ENCODE results near the gene SEMA6D.

Gene SEMA6D

DNA sequence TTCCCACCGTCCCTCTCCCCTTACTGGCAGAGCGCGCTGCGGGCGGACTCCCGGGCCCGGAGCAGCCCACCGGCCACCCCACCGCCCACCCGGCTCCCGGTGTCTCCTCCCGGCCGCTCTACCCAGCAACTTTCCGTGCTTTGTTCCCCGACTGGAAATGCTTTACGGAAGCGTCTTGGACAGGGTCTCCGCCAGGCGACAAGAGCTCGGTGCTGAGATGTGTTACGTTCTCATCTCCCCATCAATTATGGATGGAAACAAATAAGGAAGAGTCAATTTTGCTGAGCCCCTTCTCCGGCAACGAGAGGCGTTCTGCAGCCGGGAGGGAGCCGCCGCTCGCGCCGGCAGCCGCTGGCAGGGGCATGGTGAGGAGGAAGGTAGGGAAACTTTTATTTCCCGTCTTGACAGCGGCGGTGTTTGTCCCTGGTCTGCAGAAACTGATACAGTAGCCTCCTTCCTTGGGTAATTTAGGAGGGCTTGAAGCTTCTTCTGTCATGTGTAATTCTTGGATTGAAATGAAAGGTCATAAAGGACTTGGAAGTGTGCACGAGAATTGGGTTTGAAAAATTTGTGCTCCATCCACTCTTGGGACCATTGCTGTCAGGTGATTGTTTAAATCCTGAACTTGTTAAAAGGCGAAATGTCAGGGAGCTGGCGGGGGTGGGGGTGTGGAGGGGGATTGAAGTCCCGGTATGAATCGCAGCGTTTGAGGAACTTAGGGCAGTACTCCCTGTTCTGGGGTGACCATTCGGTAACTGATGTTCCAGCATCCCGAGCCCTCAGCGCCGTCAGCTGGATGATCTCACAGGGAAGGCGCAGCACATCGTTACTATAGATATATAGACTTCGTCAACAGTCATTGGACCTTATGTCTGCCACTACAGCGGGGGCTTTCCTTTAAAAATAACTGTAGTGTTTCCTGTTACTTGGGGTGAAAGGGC lies 1.5 kb downstream of the SEMA6D start:
- TF ChIP-seq, protein P1, sequence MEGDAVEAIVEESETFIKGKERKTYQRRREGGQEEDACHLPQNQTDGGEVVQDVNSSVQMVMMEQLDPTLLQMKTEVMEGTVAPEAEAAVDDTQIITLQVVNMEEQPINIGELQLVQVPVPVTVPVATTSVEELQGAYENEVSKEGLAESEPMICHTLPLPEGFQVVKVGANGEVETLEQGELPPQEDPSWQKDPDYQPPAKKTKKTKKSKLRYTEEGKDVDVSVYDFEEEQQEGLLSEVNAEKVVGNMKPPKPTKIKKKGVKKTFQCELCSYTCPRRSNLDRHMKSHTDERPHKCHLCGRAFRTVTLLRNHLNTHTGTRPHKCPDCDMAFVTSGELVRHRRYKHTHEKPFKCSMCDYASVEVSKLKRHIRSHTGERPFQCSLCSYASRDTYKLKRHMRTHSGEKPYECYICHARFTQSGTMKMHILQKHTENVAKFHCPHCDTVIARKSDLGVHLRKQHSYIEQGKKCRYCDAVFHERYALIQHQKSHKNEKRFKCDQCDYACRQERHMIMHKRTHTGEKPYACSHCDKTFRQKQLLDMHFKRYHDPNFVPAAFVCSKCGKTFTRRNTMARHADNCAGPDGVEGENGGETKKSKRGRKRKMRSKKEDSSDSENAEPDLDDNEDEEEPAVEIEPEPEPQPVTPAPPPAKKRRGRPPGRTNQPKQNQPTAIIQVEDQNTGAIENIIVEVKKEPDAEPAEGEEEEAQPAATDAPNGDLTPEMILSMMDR (IDR thresholded peaks at IDR 0.05; ENCODE audit: low read depth, low read length), result no peak
- no peak for DNase-seq (ENCODE audit: extremely low read depth, low read depth)

DNA sequence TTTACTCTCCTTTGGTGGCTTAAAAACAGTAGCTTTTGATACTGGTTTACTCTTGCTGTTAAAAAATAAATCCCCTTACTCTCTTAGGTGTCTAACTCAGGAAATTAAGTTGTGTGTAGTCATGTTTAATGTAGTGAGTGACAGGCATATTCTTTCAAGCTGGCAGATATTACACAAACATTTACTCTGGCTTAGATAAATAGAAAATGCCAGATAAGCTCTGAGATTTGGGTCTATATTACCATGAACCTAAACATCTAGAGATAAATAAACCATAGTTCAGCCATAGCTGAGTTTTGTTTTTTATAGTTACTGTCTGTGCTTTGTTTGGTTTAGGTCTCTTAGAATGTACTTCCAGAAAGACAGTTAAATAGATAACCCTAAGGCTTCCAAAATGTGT lies 2.4 kb downstream of the SEMA6D start:
- DNase-seq (ENCODE audit: extremely low read depth, low read depth), result no peak
- TF ChIP-seq, protein P1 (IDR thresholded peaks at IDR 0.05; ENCODE audit: low read depth, low read length), result no peak

DNA sequence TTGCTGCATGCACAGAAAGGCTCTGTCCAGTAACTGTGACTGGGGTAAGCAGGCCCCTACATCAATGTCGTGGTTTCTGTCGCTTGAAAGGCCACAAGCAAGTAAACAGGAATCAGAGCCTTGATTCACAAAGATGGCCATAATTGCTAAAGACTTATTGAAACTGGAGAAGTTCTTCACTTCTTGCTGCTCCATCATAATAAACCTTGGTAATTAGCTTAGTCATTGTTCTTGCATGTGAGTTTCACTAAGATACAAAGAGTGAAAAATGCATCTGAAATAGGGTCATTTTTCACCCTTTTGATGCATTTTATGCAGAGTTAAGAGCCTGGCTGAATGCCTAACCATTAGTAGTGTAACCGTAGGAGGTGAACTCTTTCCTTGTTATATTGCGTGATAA lies 3.2 kb downstream of the SEMA6D start:
- no peak for DNase-seq (ENCODE audit: extremely low read depth, low read depth)
- TF ChIP-seq, protein P1 (IDR thresholded peaks at IDR 0.05; ENCODE audit: low read depth, low read length), result no peak

DNA sequence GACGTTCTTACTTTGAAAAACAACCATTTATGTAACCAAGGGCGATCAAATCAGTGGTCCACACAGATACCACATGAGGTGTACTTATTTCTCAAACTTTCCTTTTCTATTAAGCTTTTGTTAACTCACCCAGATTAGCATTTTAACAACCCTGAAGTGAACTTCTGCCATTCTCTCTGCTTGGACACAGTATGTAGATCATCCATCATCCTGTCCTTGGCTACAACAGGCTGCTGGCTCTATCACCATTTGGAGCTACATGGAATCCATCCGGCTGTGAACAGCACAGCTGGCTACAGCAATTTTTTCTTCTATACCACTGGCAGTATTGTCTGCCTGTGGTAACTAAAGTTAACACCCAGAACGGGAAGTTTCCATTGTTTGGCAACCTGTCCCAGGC lies 4.4 kb downstream of the SEMA6D start:
- TF ChIP-seq, protein P1 (IDR thresholded peaks at IDR 0.05; ENCODE audit: low read depth, low read length), result no peak

DNA sequence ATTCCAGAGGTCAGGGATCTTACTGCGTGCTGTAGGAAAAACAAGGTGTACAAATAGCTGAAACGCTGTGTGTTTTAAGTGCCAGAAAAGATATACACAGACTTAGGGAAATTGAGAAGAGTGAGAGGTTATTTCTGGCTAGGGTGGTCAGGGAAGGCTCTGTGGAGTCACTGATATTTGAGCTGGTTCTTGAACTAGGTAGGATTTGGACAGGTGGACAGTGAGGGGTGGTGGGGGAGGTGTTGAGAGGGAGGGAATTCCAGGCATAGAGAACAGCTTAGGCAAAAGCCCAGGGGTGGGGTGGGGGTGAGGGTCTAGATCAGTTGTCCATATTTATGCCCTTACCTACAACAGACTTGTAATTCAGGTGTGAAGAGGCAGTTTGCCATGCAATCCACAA lies 7.0 kb downstream of the SEMA6D start:
- no peak for DNase-seq (ENCODE audit: extremely low read depth, low read depth)
- TF ChIP-seq, protein P1 (IDR thresholded peaks at IDR 0.05; ENCODE audit: low read depth, low read length), result no peak

More for the DNA sequence above, 4.4 kb downstream of the SEMA6D start:
- no peak for DNase-seq (ENCODE audit: extremely low read depth, low read depth)

DNA sequence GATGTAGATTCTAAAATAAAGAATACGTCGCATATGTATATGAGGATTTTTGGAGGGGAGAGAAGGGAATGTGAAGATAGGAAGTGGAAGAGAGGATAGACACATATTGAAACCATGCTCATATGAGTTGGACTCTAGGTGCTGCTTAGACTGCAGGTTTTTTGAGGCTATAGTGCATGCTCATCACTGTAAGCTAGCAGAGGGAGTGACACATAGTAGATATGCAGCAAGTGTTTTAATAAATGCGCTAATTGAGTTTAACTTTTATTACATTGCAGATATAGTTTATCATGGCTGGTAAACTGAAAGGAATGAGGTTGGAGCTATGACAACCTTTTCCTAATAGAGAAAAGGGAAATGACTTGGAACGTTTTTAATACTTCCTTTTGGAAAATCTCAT lies 7.7 kb downstream of the SEMA6D start:
- no peak for DNase-seq (ENCODE audit: extremely low read depth, low read depth)
- TF ChIP-seq, protein P1 (IDR thresholded peaks at IDR 0.05; ENCODE audit: low read depth, low read length), result no peak

DNA sequence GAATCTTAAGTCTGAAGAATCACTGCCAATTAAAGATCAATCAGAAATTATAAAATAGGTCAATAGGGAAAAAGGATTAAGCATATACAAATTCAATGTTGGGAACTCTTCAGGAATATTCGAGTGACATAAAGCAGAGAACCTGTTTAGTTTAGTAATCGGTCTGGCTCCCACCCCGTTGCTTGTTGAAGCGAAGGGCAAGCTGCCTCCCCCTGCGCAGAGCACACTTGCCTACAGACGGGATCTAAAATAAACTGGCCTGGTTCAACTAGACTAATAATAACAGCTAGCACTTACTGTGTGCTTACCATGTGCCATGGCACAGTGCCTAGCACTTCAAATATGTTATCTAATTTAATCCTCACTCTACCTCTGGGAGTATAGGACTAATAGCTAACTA lies 8.6 kb downstream of the SEMA6D start:
- DNase-seq (ENCODE audit: extremely low read depth, low read depth), result no peak
- TF ChIP-seq, protein P1 (IDR thresholded peaks at IDR 0.05; ENCODE audit: low read depth, low read length), result no peak

All from AG09319 (cell line).